Gastroesophageal sphincter (tissue), 4 donors: ENCODE measurements around the gene CBR1. TPM values are rescaled to one million over a fixed set of nuclear protein-coding genes. Genes with fewer than 3 reads are reported as not detected.

ENCODE experiments used
- ATAC-seq: fragments of 150-250 bp; one replicate; pipeline ENCODE4 v1.9.1; 2016; ENCODE audit warnings: mild to moderate bottlenecking, moderate library complexity
- H3K27ac ChIP-seq, 4 donors: fragments of 200-600 bp; sonication (generic) in 3 of 4; 1 replicate in 3 of 4; 2 replicates in 1 of 4; pipeline ENCODE4 v1.5.1; 2016 to 2019
- H3K27me3 ChIP-seq: fragments of 200-600 bp; sonication (generic); one replicate; pipeline ENCODE4 v1.5.1; 2019
- H3K36me3 ChIP-seq, 2 donors: fragments of 200-600 bp; sonication (generic); one replicate each; pipeline ENCODE4 v1.5.1; 2019; ENCODE audit warnings: control low read depth in 1 of 2
- H3K4me1 ChIP-seq, 3 donors: fragments of 200-600 bp; sonication (generic); 1 replicate in 2 of 3; 2 replicates in 1 of 3; pipeline ENCODE4 v1.5.1; 2016 to 2019; ENCODE audit warnings: control low read depth in 2 of 3
- H3K4me3 ChIP-seq, 2 donors: fragments of 200-600 bp; sonication (generic); one replicate each; pipeline ENCODE4 v1.5.1; 2019; ENCODE audit warnings: mild to moderate bottlenecking in 1 of 2, moderate library complexity in 1 of 2
- H3K9me3 ChIP-seq, 3 donors: fragments of 200-600 bp; sonication (generic); one replicate each; pipeline ENCODE4 v1.5.1; 2017 to 2019; ENCODE audit warnings: control low read depth in 2 of 3
- CTCF ChIP-seq, 4 experiments: fragments of 200-600 bp in 2 of 4; fragments of 450-650 bp in 2 of 4; sonication (generic) in 1 of 4; IDR thresholded peaks; one replicate each; pipeline ENCODE4 v1.5.1; 2017 to 2019; ENCODE audit warnings: antibody characterized with exemption in 4 of 4, mild to moderate bottlenecking in 2 of 4, moderate library complexity in 2 of 4
- EP300 ChIP-seq: sonication (generic); formaldehyde crosslinking; IDR thresholded peaks from one replicate; pipeline ENCODE4 v1.6.1; 2017; ENCODE audit warnings: antibody characterized with exemption, mild to moderate bottlenecking
- POLR2A ChIP-seq, 2 donors: fragments of 450-650 bp; IDR thresholded peaks; one replicate each; pipeline ENCODE4 v1.6.1; 2017; ENCODE audit warnings: antibody characterized with exemption in 2 of 2, mild to moderate bottlenecking in 2 of 2, moderate library complexity in 1 of 2
- POLR2AphosphoS5 ChIP-seq: sonication (generic); formaldehyde crosslinking; IDR thresholded peaks from one replicate; pipeline ENCODE4 v1.6.1; 2017; ENCODE audit warnings: antibody characterized with exemption
- WGBS, 2 donors: methylation state at CpG; one replicate each; pipeline ENCODE4 v1.1.5; 2018; ENCODE audit warnings: low coverage in 1 of 2; 5-methylcytosine and 5-hydroxymethylcytosine counted together
- total RNA-seq, 4 donors: library from RNA; depleted of rRNA; stranded (reverse); fragments of >200 nt; gene quantifications; one replicate each; pipeline ENCODE4 v1.1.0, GENCODE V29; 2016

CBR1 gene
- total RNA-seq, 4 donors from 2014 or later, result 65.6 to 192 (median 138) TPM

DNA sequence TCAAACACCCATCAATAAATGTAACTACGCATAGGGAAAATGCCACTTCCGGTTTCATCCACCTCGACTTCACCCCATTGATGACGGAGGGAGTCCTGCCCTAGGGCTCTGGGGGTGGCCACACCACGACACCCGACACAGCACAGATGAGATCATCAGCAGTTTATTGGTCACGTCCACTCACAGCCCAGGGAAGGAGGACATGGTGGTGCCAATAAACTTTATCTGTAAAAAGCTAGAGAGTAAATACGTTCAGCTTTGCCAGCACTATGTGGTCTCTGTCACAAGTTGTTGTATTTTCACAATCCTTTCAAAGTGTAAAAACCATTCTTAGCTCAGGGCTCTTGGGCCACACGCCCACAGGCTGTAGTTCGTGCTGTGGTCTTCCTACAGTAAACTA is 25.8 kb upstream of the CBR1 start:
- H3K4me1 ChIP-seq, result no peaks in the 10 kb centered on the region
- H3K36me3 ChIP-seq, result peaks cover 0 to 99% of the 10 kb centered on the region in 2 donors
- no peaks in the 10 kb centered on the region for H3K9me3 ChIP-seq
- WGBS, 2 donors, result 75 to 81% methylated on average over 7 to 8 of the region's 10 CpGs
- ATAC-seq, result no peak
- H3K27me3 ChIP-seq, result no peaks in the 10 kb centered on the region
- TF ChIP-seq POLR2A (IDR thresholded peaks at IDR 0.05) (no peak), POLR2AphosphoS5 (no peak), EP300 (no peak), CTCF (IDR thresholded peaks at IDR 0.05) (no peak)
- no peak overlapping the region for H3K27ac ChIP-seq
- H3K4me3 ChIP-seq, result no peak overlapping the region

DNA sequence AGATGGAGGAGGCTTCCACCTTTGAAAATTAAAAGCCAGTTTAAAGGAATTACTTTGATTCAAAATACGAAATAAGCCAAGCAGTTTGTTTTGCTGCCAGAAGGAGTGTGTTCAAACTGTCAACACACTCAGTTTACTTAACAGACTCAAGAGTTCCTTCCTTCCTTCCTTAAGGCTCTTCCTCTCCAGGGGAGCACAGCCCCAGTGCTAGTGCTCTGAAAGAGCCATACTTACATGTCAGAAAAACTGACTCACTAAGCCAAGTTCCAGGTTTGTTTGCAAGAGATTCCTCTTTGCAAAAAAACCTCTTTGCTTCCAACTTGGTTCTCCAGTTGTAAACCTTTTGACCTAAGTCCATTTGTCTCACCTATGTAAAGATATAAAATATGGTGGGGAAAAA is 23.8 kb upstream of the CBR1 start:
- WGBS, 2 donors, result 29 to 47% methylated on average over 1 of the region's 1 CpG
- ATAC-seq, result no peak

DNA sequence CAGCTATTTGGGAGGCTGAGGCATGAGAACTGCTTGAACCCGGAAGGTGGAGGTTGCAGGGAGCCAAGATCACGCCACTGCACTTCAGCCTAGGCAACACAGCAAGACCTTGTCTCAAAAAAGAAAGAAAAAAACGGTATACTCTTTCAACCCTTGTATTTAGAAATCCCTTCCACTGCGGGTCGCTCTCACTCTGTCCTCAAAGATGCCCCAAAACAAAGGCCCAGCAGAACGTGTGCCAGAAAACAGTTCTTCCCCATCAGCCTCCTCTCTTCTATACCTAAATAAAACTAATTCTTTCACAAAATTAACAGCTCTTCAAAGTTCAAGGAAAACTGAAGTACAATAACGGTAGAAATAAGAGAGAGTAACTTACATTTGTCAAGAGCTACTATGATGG is 22.7 kb upstream of the CBR1 start:
- ATAC-seq, result no peak
- WGBS, 2 donors, result 74 to 81% methylated on average over 6 of the region's 7 CpGs
- no peaks in the 10 kb centered on the region for H3K4me1 ChIP-seq
- H3K27ac ChIP-seq, result no peak overlapping the region
- TF ChIP-seq POLR2AphosphoS5 (no peak), EP300 (no peak), POLR2A (IDR thresholded peaks at IDR 0.05) (no peak), CTCF (IDR thresholded peaks at IDR 0.05) (no peak)
- H3K36me3 ChIP-seq, result peaks cover 0 to 100% of the 10 kb centered on the region in 2 donors
- H3K4me3 ChIP-seq, result no peak overlapping the region
- no peaks in the 10 kb centered on the region for H3K27me3 ChIP-seq
- H3K9me3 ChIP-seq, result no peaks in the 10 kb centered on the region

More for the DNA sequence above, 23.8 kb upstream of the CBR1 start:
- Histone ChIP-seq H3K4me1 (no peaks in the 10 kb centered on the region), H3K9me3 (no peaks in the 10 kb centered on the region), H3K4me3 (no peak overlapping the region), H3K27ac (no peak overlapping the region), H3K27me3 (no peaks in the 10 kb centered on the region), H3K36me3 (peaks cover 0 to 100% of the 10 kb centered on the region in 2 donors)
- TF ChIP-seq POLR2A (IDR thresholded peaks at IDR 0.05) (no peak), POLR2AphosphoS5 (no peak), CTCF (IDR thresholded peaks at IDR 0.05) (no peak), EP300 (no peak)

GRCh38 chr21:36048357-36048756 is 21.5 kb upstream of the CBR1 start:
- H3K36me3 ChIP-seq, result peaks cover 0 to 100% of the 10 kb centered on the region in 2 donors
- no peak overlapping the region for H3K4me3 ChIP-seq
- TF ChIP-seq POLR2A (IDR thresholded peaks at IDR 0.05) (no peak), EP300 (no peak), CTCF (IDR thresholded peaks at IDR 0.05) (no peak), POLR2AphosphoS5 (no peak)
- H3K4me1 ChIP-seq, result no peaks in the 10 kb centered on the region
- H3K9me3 ChIP-seq, result no peaks in the 10 kb centered on the region
- H3K27me3 ChIP-seq, result no peaks in the 10 kb centered on the region
- no peak for ATAC-seq
- WGBS, 2 donors, result 80 to 100% methylated on average over 1 to 7 of the region's 7 CpGs
- no peak overlapping the region for H3K27ac ChIP-seq

DNA sequence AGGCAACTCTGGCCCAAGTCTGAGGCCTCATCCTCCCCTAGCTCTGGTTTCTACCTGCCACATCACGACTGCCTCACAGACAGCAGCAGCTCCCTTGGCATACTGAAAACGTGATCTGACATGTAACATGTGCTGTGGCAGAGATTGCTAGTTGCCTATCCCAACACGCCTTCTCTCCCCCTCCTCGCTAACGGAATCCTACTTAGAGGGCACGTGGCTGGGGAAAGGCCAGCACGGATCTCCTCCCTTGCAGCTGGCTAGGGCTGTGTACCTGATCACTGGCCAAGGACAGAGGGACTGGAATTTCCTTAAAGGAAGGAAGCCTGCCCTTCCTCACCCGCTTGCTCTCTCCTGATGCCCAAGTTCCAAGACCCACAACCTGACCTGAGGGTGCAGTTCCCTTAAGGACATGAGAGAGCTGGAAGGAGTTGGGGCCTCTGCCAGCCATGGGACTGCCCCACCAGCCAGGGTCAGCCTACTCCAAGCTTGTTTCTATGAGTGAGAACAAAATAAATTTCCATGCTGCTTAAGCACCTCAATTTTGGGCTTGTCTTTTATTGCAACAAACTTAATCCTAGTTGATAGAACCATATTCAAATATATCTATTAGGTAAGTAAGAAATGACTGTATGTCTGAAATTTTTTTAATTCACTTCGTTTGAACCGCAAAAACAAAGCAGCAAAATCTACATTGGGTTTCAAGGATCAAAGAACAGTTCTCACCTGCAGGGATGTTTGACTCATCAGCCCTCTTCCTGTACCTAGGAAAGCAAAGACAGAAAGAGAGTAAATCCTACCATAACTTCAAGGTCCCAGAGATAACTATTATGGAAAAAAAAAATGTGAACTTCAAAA is 16.7 kb upstream of the CBR1 start:
- TF ChIP-seq POLR2AphosphoS5 (no peak), CTCF (IDR thresholded peaks at IDR 0.05) (no peak)
- no peaks in the 10 kb centered on the region for H3K9me3 ChIP-seq
- no peaks in the 10 kb centered on the region for H3K27me3 ChIP-seq
- H3K36me3 ChIP-seq, result peaks cover 0 to 96% of the 10 kb centered on the region in 2 donors
- H3K4me1 ChIP-seq, result peaks cover 0 to 7% (median under 1%) of the 10 kb centered on the region in 3 donors
- no peak overlapping the region for H3K27ac ChIP-seq
- ATAC-seq, result no peak
- H3K4me3 ChIP-seq, result no peak overlapping the region
- WGBS, 2 donors, result 72 to 93% methylated on average over 2 to 9 of the region's 10 CpGs
